A549 (cell line): ENCODE results near the gene JOSD2. TPM values are rescaled to one million over a fixed set of nuclear protein-coding genes. Genes with fewer than 3 reads are reported as not detected.

ENCODE experiments used
- ATAC-seq, 2 experiments: fragments of 200-7000 bp in 1 of 2; fragments of >200 bp in 1 of 2; cut with Nextera tagmentation in 1 of 2; cut with Tn5 transposase in 1 of 2; 3 replicates each; pipeline versions ENCODE4 v1.8.0 to v1.9.1; 2018 to 2020; ENCODE audit warnings: mild to moderate bottlenecking in 1 of 2, moderate library complexity in 1 of 2
- CTCF ChIA-PET: fragments of 300-600 bp; sonication (Branson Sonifier 250); formaldehyde crosslinking; extraction: SDS; loops from one replicate; lab custom pipeline; 2021; ENCODE audit warnings: antibody characterized with exemption, inconsistent platforms; lab: Yijun Ruan, JAX
- POLR2A ChIA-PET: fragments of 350-600 bp; formaldehyde crosslinking; extraction: SDS; loops from one replicate; lab custom pipeline; 2021; ENCODE audit warnings: antibody characterized with exemption, inconsistent platforms; lab: Yijun Ruan, JAX
- DNase-seq, 2 experiments: peaks; one replicate each; pipeline versions ENCODE4 v3.0.0 to v3.0.0-alpha.2; 2011 to 2016; ENCODE audit warnings: low read depth in 1 of 2, low spot score in 1 of 2
- FAIRE-seq: peaks from 2 replicates; lab custom pipeline; 2011; peaks lifted over from hg19 to GRCh38; lab: Jason Lieb, UNC
- H3K27ac ChIP-seq, 2 experiments: fragments of >200 bp; sonication (Bioruptor Twin); formaldehyde crosslinking; 3 replicates each; pipeline ENCODE4 v1.5.1; 2016 to 2017
- H3K4me1 ChIP-seq: fragments of >200 bp; sonication (Bioruptor Twin); formaldehyde crosslinking; 3 replicates; pipeline ENCODE4 v1.6.1; 2016
- H3K4me2 ChIP-seq: fragments of >200 bp; sonication (Bioruptor Twin); formaldehyde crosslinking; 3 replicates; pipeline ENCODE4 v1.6.1; 2016
- H3K4me3 ChIP-seq: fragments of >200 bp; sonication (Bioruptor Twin); formaldehyde crosslinking; 3 replicates; pipeline ENCODE4 v1.5.1; 2016
- H3K9me3 ChIP-seq: fragments of >200 bp; sonication (Bioruptor Twin); formaldehyde crosslinking; 3 replicates; pipeline ENCODE4 v1.6.1; 2016
- CHD2 ChIP-seq: fragments of 150-350 bp; IDR thresholded peaks from 2 replicates; pipeline ENCODE4 v1.6.1; 2014; ENCODE audit warnings: low read length; ENCODE audit not compliant: partially characterized antibody
- CHD4 ChIP-seq: fragments of 200-600 bp; sonication (generic); IDR thresholded peaks from 2 replicates; pipeline ENCODE4 v1.6.1; 2016; ENCODE audit warnings: antibody characterized with exemption, mild to moderate bottlenecking, borderline replicate concordance
- ESRRA ChIP-seq: fragments of 150-350 bp; IDR thresholded peaks from 2 replicates; pipeline ENCODE4 v1.6.1; 2014; ENCODE audit warnings: mild to moderate bottlenecking, low read length, borderline replicate concordance
- FOSL2 ChIP-seq, 2 experiments: fragments of 450-650 bp in 1 of 2; fragments of >200 bp in 1 of 2; sonication (Bioruptor Twin) in 1 of 2; formaldehyde crosslinking; IDR thresholded peaks; 2 replicates each; pipeline versions ENCODE4 v1.5.0 to v1.6.1; 2016 to 2020; ENCODE audit warnings: mild to moderate bottlenecking in 1 of 2, moderate library complexity in 1 of 2
- FOXS1 ChIP-seq: fragments of 250-450 bp; sonication (Bioruptor Pico); IDR thresholded peaks from 2 replicates; pipeline ENCODE4 v1.5.0; 2020; ENCODE audit warnings: mild to moderate bottlenecking, moderate library complexity
- HOXB13 ChIP-seq: fragments of 250-450 bp; sonication (Bioruptor Pico); IDR thresholded peaks from 2 replicates; pipeline ENCODE4 v1.5.0; 2020; ENCODE audit warnings: low read depth, mild to moderate bottlenecking, moderate library complexity
- HOXB5 ChIP-seq: fragments of 250-450 bp; sonication (Bioruptor Pico); IDR thresholded peaks from 2 replicates; pipeline ENCODE4 v1.5.0; 2020; ENCODE audit warnings: mild to moderate bottlenecking, moderate library complexity
- JUN ChIP-seq, 2 experiments: fragments of >200 bp; sonication (Bioruptor Twin); formaldehyde crosslinking; IDR thresholded peaks; 2 replicates in 1 of 2; 3 replicates in 1 of 2; pipeline ENCODE4 v1.6.1; 2016 to 2017
- KDM1A ChIP-seq: fragments of 200-600 bp; sonication (generic); IDR thresholded peaks from 2 replicates; pipeline ENCODE4 v1.6.1; 2016; ENCODE audit warnings: low read depth, mild to moderate bottlenecking
- MAFK ChIP-seq: fragments of 450-650 bp; IDR thresholded peaks from 2 replicates; pipeline ENCODE4 v1.6.1; 2014; ENCODE audit not compliant: partially characterized antibody
- MYC ChIP-seq: IDR thresholded peaks from 2 replicates; pipeline ENCODE4 v1.6.1; 2012; ENCODE audit warnings: mild to moderate bottlenecking, inconsistent platforms, low read length, improper control_type of control experiment, borderline replicate concordance
- NPAS2 ChIP-seq: fragments of 250-450 bp; sonication (Bioruptor Pico); IDR thresholded peaks from 2 replicates; pipeline ENCODE4 v1.8.0; 2022; ENCODE audit warnings: mild to moderate bottlenecking, moderate library complexity, borderline replicate concordance
- NR3C1 ChIP-seq: fragments of >200 bp; sonication (Bioruptor Twin); formaldehyde crosslinking; IDR thresholded peaks from 3 replicates; pipeline ENCODE4 v1.6.1; 2017
- PHF8 ChIP-seq: fragments of 200-600 bp; sonication (generic); IDR thresholded peaks from 2 replicates; pipeline ENCODE4 v1.6.1; 2016; ENCODE audit warnings: low read depth, mild to moderate bottlenecking, antibody characterized with exemption, moderate library complexity, borderline replicate concordance
- POLR2AphosphoS2 ChIP-seq: conservative IDR thresholded peaks from 2 replicates; pipeline ENCODE4 v1.6.1; 2012; ENCODE audit warnings: low read length, improper control_type of control experiment, inconsistent platforms
- RAD21 ChIP-seq, 2 experiments: fragments of >200 bp in 1 of 2; sonication (Bioruptor Twin) in 1 of 2; formaldehyde crosslinking in 1 of 2; IDR thresholded peaks in 1 of 2; conservative IDR thresholded peaks in 1 of 2; 2 replicates in 1 of 2; 3 replicates in 1 of 2; pipeline ENCODE4 v1.6.1; 2012 to 2018; ENCODE audit warnings: inconsistent platforms in 1 of 2
- SMC3 ChIP-seq: fragments of >200 bp; sonication (Bioruptor Twin); formaldehyde crosslinking; IDR thresholded peaks from 3 replicates; pipeline ENCODE4 v1.6.1; 2018; ENCODE audit warnings: inconsistent platforms
- TP53 ChIP-seq: fragments of 250-450 bp; sonication (Bioruptor Pico); IDR thresholded peaks from 2 replicates; pipeline ENCODE4 v1.5.0; 2021; ENCODE audit warnings: mild to moderate bottlenecking, moderate library complexity
- ZFP36 ChIP-seq: fragments of 450-650 bp; IDR thresholded peaks from 2 replicates; pipeline ENCODE4 v1.6.1; 2014; ENCODE audit warnings: borderline replicate concordance; ENCODE audit not compliant: partially characterized antibody
- WGBS: methylation state at CpG from one replicate; pipeline ENCODE4 v1.1.6; 2017; ENCODE audit errors: missing lambda C conversion rate; 5-methylcytosine and 5-hydroxymethylcytosine counted together
- polyA plus RNA-seq, 4 experiments: library from polyadenylated mRNA; depleted of rRNA in 3 of 4; stranded (reverse); fragments of >200 nt; fragmentation: RNase III in 1 of 4; extraction: RNeasy Plus Mini Kit Qiagen cat#74134 plus additional on column Dnase treatment in 1 of 4; gene quantifications; 2 replicates in 3 of 4; 3 replicates in 1 of 4; pipeline ENCODE4 v1.2.3, GENCODE V29; 2011 to 2017
- TF ChIP-seq, protein P1 (sequence below): fragments of 200-600 bp; sonication (generic); IDR thresholded peaks from 2 replicates; pipeline ENCODE4 v1.6.1; 2016; ENCODE audit warnings: antibody characterized with exemption, mild to moderate bottlenecking, moderate library complexity
- TF ChIP-seq, protein P2 (sequence below): fragments of 250-450 bp; sonication (Bioruptor Pico); IDR thresholded peaks from 2 replicates; pipeline ENCODE4 v1.5.0; 2020; ENCODE audit warnings: low read depth, mild to moderate bottlenecking, moderate library complexity
- TF ChIP-seq, protein P3 (sequence below): fragments of 450-650 bp; IDR thresholded peaks from 2 replicates; pipeline ENCODE4 v1.6.1; 2014; ENCODE audit warnings: antibody characterized with exemption
- TF ChIP-seq, protein P4 (sequence below): fragments of >200 bp; sonication (Bioruptor Twin); formaldehyde crosslinking; IDR thresholded peaks from 3 replicates; pipeline ENCODE4 v1.5.1; 2016

The JOSD2 gene
- polyA plus RNA-seq, 2 of the 4 experiments (the other 2 are of a cell fraction) = 24.2 to 61.7 TPM

DNA sequence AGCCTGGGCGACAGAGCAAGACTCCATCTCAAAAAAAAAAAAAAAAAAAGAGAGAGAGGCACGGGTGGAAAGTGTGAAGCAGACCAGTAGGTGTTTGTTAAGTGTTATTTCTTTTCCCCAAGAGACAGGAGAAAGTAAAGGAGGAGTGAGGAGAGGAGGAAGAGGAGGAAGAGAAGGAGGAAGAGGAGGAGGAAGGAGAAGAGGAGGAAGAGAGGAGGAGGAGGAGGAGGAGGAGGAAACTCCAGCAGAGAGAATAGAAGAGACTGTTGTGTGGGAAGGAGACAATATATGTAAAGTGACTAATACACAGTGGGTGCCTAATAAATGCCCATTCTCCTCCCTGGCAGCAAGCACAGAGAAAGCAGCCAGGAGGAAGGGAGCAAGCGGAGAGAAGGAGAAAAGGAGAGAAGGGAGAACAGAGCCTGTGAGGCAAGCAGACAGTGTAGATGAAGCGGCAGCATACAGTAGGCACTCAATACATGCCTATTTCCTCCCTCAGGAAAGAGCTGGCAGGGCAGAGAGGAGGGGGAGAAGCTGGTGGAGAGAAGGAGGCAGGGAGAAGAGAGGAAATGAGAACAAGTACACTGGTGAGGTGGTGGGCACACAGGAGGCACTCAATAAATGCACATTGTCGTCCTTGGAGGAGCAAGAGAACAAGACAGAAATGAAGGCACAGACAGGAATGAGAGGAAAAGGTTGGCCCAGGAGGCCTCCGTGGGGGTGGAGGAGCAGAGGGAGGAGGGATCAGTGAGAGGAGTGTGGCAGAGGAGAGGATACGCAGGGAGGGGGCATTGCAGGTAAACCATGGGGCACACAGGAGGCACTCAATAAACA is 16.6 kb downstream of the JOSD2 start:
- TF ChIP-seq KDM1A (no peak), PHF8 (no peak), ZFP36 (no peak), RAD21 (conservative IDR thresholded peaks at IDR 0.05 in 1 of 2, IDR thresholded peaks at IDR 0.05 in 1 of 2) (no peak), NR3C1 (no peak), ESRRA (no peak), NPAS2 (CRISPR knock-in tag) (no peak), JUN (IDR thresholded peaks at IDR 0.05) (no peak), MAFK (no peak)
- TF ChIP-seq, protein P1, sequence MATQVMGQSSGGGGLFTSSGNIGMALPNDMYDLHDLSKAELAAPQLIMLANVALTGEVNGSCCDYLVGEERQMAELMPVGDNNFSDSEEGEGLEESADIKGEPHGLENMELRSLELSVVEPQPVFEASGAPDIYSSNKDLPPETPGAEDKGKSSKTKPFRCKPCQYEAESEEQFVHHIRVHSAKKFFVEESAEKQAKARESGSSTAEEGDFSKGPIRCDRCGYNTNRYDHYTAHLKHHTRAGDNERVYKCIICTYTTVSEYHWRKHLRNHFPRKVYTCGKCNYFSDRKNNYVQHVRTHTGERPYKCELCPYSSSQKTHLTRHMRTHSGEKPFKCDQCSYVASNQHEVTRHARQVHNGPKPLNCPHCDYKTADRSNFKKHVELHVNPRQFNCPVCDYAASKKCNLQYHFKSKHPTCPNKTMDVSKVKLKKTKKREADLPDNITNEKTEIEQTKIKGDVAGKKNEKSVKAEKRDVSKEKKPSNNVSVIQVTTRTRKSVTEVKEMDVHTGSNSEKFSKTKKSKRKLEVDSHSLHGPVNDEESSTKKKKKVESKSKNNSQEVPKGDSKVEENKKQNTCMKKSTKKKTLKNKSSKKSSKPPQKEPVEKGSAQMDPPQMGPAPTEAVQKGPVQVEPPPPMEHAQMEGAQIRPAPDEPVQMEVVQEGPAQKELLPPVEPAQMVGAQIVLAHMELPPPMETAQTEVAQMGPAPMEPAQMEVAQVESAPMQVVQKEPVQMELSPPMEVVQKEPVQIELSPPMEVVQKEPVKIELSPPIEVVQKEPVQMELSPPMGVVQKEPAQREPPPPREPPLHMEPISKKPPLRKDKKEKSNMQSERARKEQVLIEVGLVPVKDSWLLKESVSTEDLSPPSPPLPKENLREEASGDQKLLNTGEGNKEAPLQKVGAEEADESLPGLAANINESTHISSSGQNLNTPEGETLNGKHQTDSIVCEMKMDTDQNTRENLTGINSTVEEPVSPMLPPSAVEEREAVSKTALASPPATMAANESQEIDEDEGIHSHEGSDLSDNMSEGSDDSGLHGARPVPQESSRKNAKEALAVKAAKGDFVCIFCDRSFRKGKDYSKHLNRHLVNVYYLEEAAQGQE = no peak
- TF ChIP-seq, protein P2, sequence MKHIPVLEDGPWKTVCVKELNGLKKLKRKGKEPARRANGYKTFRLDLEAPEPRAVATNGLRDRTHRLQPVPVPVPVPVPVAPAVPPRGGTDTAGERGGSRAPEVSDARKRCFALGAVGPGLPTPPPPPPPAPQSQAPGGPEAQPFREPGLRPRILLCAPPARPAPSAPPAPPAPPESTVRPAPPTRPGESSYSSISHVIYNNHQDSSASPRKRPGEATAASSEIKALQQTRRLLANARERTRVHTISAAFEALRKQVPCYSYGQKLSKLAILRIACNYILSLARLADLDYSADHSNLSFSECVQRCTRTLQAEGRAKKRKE = no peak
- TF ChIP-seq, protein P3, sequence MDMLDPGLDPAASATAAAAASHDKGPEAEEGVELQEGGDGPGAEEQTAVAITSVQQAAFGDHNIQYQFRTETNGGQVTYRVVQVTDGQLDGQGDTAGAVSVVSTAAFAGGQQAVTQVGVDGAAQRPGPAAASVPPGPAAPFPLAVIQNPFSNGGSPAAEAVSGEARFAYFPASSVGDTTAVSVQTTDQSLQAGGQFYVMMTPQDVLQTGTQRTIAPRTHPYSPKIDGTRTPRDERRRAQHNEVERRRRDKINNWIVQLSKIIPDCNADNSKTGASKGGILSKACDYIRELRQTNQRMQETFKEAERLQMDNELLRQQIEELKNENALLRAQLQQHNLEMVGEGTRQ = no peak
- TF ChIP-seq, protein P4, sequence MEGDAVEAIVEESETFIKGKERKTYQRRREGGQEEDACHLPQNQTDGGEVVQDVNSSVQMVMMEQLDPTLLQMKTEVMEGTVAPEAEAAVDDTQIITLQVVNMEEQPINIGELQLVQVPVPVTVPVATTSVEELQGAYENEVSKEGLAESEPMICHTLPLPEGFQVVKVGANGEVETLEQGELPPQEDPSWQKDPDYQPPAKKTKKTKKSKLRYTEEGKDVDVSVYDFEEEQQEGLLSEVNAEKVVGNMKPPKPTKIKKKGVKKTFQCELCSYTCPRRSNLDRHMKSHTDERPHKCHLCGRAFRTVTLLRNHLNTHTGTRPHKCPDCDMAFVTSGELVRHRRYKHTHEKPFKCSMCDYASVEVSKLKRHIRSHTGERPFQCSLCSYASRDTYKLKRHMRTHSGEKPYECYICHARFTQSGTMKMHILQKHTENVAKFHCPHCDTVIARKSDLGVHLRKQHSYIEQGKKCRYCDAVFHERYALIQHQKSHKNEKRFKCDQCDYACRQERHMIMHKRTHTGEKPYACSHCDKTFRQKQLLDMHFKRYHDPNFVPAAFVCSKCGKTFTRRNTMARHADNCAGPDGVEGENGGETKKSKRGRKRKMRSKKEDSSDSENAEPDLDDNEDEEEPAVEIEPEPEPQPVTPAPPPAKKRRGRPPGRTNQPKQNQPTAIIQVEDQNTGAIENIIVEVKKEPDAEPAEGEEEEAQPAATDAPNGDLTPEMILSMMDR = no peak
- ChIA-PET CTCF (interaction anchor here (0.6 to 1.4 kb wide), 2 partner anchors 16 to 17 kb away, joined by 3 to 5 read pairs; no protein-coding TSS in a partner anchor), POLR2A (interaction anchor here (0.6 kb wide), 1 partner anchor 28 kb away, joined by 3 read pairs; no protein-coding TSS in a partner anchor)
- peaks cover 9% of the 10 kb centered on the region; the same call in 2 of the 3 replicates for H3K4me1 ChIP-seq
- no peak overlapping the region for H3K4me2 ChIP-seq
- ATAC-seq (no peak), DNase-seq (no peak), FAIRE-seq (no peak)
- WGBS = 51% methylated on average over 7 of the region's 7 CpGs
- H3K4me3 ChIP-seq = no peak overlapping the region
- no peak overlapping the region for H3K27ac ChIP-seq
- H3K9me3 ChIP-seq = no peaks in the 10 kb centered on the region

DNA sequence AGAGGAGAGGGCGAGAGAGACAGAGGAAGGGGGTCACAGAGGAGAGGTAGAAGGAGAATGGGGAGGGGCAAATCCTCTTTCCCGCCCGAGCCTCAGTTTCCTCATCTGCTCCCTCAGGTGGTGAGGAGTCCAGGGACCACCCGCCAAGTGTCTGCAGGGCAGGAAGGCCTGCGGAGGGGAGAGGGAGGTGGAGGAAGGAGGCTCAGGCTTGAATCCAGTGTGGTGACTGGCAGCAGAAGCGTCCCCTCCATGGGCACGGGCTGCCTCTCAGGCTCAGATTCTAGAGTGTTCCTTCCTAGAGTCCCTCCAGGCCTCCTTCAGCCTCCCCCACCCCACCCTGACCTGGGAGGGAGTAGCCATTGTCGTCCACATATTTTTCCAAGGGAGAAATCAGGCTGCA is 17.8 kb downstream of the JOSD2 start:
- no peak for DNase-seq
- TF ChIP-seq HOXB5 (no peak), HOXB13 (CRISPR knock-in tag) (no peak), CHD4 (no peak), FOSL2 (IDR thresholded peaks at IDR 0.05) (no peak), FOSL2 (CRISPR knock-in tag; IDR thresholded peaks at IDR 0.05) (no peak), SMC3 (no peak), CHD2 (no peak), POLR2AphosphoS2 (no peak), MYC (no peak), FOXS1 (CRISPR knock-in tag) (no peak), TP53 (CRISPR knock-in tag) (no peak), JUN (IDR thresholded peaks at IDR 0.05) (no peak), NR3C1 (no peak), RAD21 (conservative IDR thresholded peaks at IDR 0.05 in 1 of 2, IDR thresholded peaks at IDR 0.05 in 1 of 2) (no peak)
- TF ChIP-seq, protein P1 = no peak

More for the DNA sequence above, 17.8 kb downstream of the JOSD2 start:
- no peak overlapping the region for H3K4me2 ChIP-seq
- FAIRE-seq = no peak
- peaks cover 9% of the 10 kb centered on the region; the same call in 2 of the 3 replicates for H3K4me1 ChIP-seq
- no peak overlapping the region for H3K27ac ChIP-seq
- ATAC-seq = no peak
- H3K4me3 ChIP-seq = no peak overlapping the region
- WGBS = 75% methylated on average over 8 of the region's 8 CpGs
- ChIA-PET CTCF (interaction anchor here (1.4 kb wide), 1 partner anchor 14 kb away, joined by 5 read pairs; no protein-coding TSS in a partner anchor), POLR2A (no interaction called here)
- H3K9me3 ChIP-seq = no peaks in the 10 kb centered on the region
